Ishikawa (cell line): Measurements from ENCODE around the gene GAL3ST3.

Source experiments
- CEBPB ChIP-seq: IDR thresholded peaks from 2 replicates; pipeline ENCODE4 v1.6.1; 2012
- CREB1 ChIP-seq: IDR thresholded peaks from 2 replicates; pipeline ENCODE4 v1.6.1; 2012; ENCODE audit warnings: low read depth
- EP300 ChIP-seq: IDR thresholded peaks from 2 replicates; pipeline ENCODE4 v1.6.1; 2012; ENCODE audit warnings: borderline replicate concordance
- FOXM1 ChIP-seq: IDR thresholded peaks from 2 replicates; pipeline ENCODE4 v1.6.1; 2012; ENCODE audit warnings: low read depth, borderline replicate concordance
- MAX ChIP-seq: IDR thresholded peaks from 2 replicates; pipeline ENCODE4 v1.6.1; 2012
- RAD21 ChIP-seq: IDR thresholded peaks from 2 replicates; pipeline ENCODE4 v1.6.1; 2012; ENCODE audit warnings: low read depth
- REST ChIP-seq: IDR thresholded peaks from 2 replicates; pipeline ENCODE4 v1.6.1; 2012; ENCODE audit warnings: low read depth, mild to moderate bottlenecking
- TAF1 ChIP-seq: IDR thresholded peaks from 2 replicates; pipeline ENCODE4 v1.6.1; 2012; ENCODE audit warnings: low read depth, mild to moderate bottlenecking
- TEAD4 ChIP-seq: IDR thresholded peaks from 2 replicates; pipeline ENCODE4 v1.6.1; 2012
- YY1 ChIP-seq: IDR thresholded peaks from 2 replicates; pipeline ENCODE4 v1.6.1; 2012; ENCODE audit warnings: low read depth
- ZBTB7A ChIP-seq: IDR thresholded peaks from 2 replicates; pipeline ENCODE4 v1.6.1; 2012; ENCODE audit warnings: low read depth
- TF ChIP-seq, protein P1 (sequence below): IDR thresholded peaks from 2 replicates; pipeline ENCODE4 v1.6.1; 2012

GRCh38 chr11:66037327-66037726 lies 11.6 kb downstream of the GAL3ST3 start:
- TF ChIP-seq FOXM1 (no peak), RAD21 (no peak), CEBPB (no peak), YY1 (no peak), REST (no peak), EP300 (no peak), TAF1 (no peak), TEAD4 (no peak), MAX (no peak), ZBTB7A (no peak), CREB1 (no peak)
- TF ChIP-seq, protein P1, sequence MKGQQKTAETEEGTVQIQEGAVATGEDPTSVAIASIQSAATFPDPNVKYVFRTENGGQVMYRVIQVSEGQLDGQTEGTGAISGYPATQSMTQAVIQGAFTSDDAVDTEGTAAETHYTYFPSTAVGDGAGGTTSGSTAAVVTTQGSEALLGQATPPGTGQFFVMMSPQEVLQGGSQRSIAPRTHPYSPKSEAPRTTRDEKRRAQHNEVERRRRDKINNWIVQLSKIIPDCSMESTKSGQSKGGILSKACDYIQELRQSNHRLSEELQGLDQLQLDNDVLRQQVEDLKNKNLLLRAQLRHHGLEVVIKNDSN, result no peak
